Esophagus squamous epithelium (tissue), 4 donors: Measurements from ENCODE around the gene TP53AIP1.

Source experiments
- POLR2A ChIP-seq, 4 donors: fragments of 450-650 bp; IDR thresholded peaks; one replicate each; pipeline ENCODE4 v1.6.1; 2017; ENCODE audit warnings: antibody characterized with exemption in 4 of 4, mild to moderate bottlenecking in 4 of 4, moderate library complexity in 3 of 4
- TF ChIP-seq, protein P1 (sequence below), 6 experiments: fragments of 450-650 bp in 4 of 6; fragments of 200-600 bp in 2 of 6; sonication (generic) in 2 of 6; IDR thresholded peaks; one replicate each; pipeline ENCODE4 v1.5.1; 2016 to 2019; ENCODE audit warnings: antibody characterized with exemption in 6 of 6, mild to moderate bottlenecking in 4 of 6, moderate library complexity in 4 of 6

DNA sequence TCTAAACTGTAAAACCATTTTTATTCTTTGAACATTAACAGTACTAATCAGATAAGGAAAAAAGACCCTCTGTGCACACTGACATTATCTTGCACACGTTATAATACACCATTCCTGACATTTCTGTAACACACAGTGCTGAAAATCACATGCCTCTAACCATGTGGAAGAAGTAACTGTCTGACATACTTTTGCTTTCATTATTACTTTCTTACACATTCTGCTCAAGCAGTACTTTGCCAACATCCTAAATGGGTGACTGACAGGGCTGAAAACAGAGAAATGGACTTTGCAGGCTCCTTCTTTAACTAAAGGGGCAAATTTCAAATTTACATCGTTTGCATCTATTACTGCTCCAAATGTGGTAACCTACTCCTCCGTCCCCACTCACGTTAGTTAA is 22.8 kb upstream of the TP53AIP1 start:
- TF ChIP-seq, protein P1, sequence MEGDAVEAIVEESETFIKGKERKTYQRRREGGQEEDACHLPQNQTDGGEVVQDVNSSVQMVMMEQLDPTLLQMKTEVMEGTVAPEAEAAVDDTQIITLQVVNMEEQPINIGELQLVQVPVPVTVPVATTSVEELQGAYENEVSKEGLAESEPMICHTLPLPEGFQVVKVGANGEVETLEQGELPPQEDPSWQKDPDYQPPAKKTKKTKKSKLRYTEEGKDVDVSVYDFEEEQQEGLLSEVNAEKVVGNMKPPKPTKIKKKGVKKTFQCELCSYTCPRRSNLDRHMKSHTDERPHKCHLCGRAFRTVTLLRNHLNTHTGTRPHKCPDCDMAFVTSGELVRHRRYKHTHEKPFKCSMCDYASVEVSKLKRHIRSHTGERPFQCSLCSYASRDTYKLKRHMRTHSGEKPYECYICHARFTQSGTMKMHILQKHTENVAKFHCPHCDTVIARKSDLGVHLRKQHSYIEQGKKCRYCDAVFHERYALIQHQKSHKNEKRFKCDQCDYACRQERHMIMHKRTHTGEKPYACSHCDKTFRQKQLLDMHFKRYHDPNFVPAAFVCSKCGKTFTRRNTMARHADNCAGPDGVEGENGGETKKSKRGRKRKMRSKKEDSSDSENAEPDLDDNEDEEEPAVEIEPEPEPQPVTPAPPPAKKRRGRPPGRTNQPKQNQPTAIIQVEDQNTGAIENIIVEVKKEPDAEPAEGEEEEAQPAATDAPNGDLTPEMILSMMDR (IDR thresholded peaks at IDR 0.05) = no peak
- no peak for TF ChIP-seq POLR2A (IDR thresholded peaks at IDR 0.05)
